ENCODE data around the gene ZNF211. TPM values are rescaled to one million over a fixed set of nuclear protein-coding genes. Genes with fewer than 3 reads are reported as not detected.

The ZNF211 gene
- total RNA-seq, 1 experiment from 2014 or later: 6.7 TPM

GRCh38 chr19:57668635-57669034 lies 35.7 kb downstream of the ZNF211 start, which contains the start of gene ZSCAN4:
ZSCAN4 (plus strand) TSS chr19:57668935; CDS start chr19:57676146, 7,211 bp downstream.
- ATAC-seq (no peak), DNase-seq (ENCODE audit: low read depth, low spot score) (no peak)
- CTCF ChIA-PET: no interaction called here
- no peak within 1 kb of the TSS for H3K4me3 ChIP-seq (replicated peaks in 1 of 2; ENCODE audit: low read depth in 1 of 2, low read length in 2 of 2)
- H3K36me3 ChIP-seq (ENCODE audit: control insufficient read depth in 1 of 2, insufficient read depth in 2 of 2, low read length in 2 of 2): no peaks in the 10 kb centered on the region
- RAD21 ChIA-PET (ENCODE audit: low non-redundant PET in 1 of 2, low total read pairs in 2 of 2, uncharacterized antibody in 2 of 2, unreplicated experiment in 2 of 2): no interaction called here
- intact Hi-C loops (cut with micrococcal nuclease): no loop called here
- no peaks in the 10 kb centered on the region for H3K27me3 ChIP-seq (ENCODE audit: insufficient read depth, low read length)
- no peak within 1 kb of the TSS for H2AFZ ChIP-seq (ENCODE audit: low read depth, low read length, poor library complexity, severe bottlenecking)
- no TSS peak for BruUV-seq (replicated peaks)
- H3K27ac ChIP-seq (ENCODE audit: low read depth, low read length): no peak within 1 kb of the TSS
- H3K4me2 ChIP-seq (ENCODE audit: low read length): no peak within 1 kb of the TSS
- H3K79me2 ChIP-seq (ENCODE audit: insufficient read depth, low read length): no peaks in the 10 kb centered on the region
- H3K9me2 ChIP-seq (ENCODE audit: insufficient read depth): no peaks in the 10 kb centered on the region
- POLR2A ChIA-PET: no interaction called here
- H3K9me3 ChIP-seq (ENCODE audit: control insufficient read depth in 1 of 2, insufficient read depth in 1 of 2, low read depth in 1 of 2, low read length in 2 of 2): no peaks in the 10 kb centered on the region
- no peak for TF ChIP-seq TCF7L2 (IDR thresholded peaks at IDR 0.05; ENCODE audit: borderline replicate concordance, extremely low read depth, insufficient read depth, insufficient read length)
- no peak for TF ChIP-seq POLR2AphosphoS5 (IDR thresholded peaks at IDR 0.05; ENCODE audit: low read depth, low read length)
- TF ChIP-seq, protein P1, sequence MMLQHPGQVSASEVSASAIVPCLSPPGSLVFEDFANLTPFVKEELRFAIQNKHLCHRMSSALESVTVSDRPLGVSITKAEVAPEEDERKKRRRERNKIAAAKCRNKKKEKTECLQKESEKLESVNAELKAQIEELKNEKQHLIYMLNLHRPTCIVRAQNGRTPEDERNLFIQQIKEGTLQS (IDR thresholded peaks at IDR 0.05): no peak
- TF ChIP-seq, protein P2, sequence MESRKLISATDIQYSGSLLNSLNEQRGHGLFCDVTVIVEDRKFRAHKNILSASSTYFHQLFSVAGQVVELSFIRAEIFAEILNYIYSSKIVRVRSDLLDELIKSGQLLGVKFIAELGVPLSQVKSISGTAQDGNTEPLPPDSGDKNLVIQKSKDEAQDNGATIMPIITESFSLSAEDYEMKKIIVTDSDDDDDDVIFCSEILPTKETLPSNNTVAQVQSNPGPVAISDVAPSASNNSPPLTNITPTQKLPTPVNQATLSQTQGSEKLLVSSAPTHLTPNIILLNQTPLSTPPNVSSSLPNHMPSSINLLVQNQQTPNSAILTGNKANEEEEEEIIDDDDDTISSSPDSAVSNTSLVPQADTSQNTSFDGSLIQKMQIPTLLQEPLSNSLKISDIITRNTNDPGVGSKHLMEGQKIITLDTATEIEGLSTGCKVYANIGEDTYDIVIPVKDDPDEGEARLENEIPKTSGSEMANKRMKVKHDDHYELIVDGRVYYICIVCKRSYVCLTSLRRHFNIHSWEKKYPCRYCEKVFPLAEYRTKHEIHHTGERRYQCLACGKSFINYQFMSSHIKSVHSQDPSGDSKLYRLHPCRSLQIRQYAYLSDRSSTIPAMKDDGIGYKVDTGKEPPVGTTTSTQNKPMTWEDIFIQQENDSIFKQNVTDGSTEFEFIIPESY (IDR thresholded peaks at IDR 0.05; ENCODE audit: extremely low read depth, insufficient replicate concordance, low read length): no peak
- no peak for TF ChIP-seq FOSL1 (IDR thresholded peaks at IDR 0.05; ENCODE audit: low read depth)
- no peak for TF ChIP-seq SIN3A (IDR thresholded peaks at IDR 0.05; ENCODE audit: low read depth)
- no peaks in the 10 kb centered on the region for H3K4me1 ChIP-seq (ENCODE audit: control insufficient read depth in 1 of 2, insufficient read depth in 2 of 2, low read length in 2 of 2)
- no peaks in the 10 kb centered on the region for H4K20me1 ChIP-seq (ENCODE audit: insufficient read depth)
- H3K9ac ChIP-seq (ENCODE audit: low read length): no peak within 1 kb of the TSS

All from HCT116 (cell line).